ENCODE measurements around the gene VGLL2.

VGLL2 gene

DNA sequence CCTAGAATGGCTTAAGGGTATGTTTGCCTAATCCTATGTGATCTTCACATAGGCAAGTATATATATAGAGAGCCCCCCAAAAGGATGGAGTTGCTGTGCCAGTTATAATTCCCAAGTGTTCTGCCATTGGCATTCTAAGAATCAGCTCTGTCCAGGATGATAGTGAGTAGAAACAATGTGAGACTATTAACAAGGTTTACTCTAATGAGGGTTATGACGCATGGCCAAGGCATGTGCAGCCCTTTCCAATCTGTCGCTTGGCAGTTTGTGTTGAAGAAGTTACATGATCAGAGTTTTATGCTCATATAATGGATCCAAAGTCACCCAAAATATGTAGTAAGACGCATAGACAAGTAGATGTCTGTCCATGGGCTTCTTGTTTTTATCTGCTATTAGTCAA lies 33.6 kb downstream of the VGLL2 start:
- TF ChIP-seq, protein P1, sequence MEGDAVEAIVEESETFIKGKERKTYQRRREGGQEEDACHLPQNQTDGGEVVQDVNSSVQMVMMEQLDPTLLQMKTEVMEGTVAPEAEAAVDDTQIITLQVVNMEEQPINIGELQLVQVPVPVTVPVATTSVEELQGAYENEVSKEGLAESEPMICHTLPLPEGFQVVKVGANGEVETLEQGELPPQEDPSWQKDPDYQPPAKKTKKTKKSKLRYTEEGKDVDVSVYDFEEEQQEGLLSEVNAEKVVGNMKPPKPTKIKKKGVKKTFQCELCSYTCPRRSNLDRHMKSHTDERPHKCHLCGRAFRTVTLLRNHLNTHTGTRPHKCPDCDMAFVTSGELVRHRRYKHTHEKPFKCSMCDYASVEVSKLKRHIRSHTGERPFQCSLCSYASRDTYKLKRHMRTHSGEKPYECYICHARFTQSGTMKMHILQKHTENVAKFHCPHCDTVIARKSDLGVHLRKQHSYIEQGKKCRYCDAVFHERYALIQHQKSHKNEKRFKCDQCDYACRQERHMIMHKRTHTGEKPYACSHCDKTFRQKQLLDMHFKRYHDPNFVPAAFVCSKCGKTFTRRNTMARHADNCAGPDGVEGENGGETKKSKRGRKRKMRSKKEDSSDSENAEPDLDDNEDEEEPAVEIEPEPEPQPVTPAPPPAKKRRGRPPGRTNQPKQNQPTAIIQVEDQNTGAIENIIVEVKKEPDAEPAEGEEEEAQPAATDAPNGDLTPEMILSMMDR (IDR thresholded peaks at IDR 0.05; ENCODE audit: insufficient read depth, low read depth, low read length, missing control alignments): no peak
- H3K4me3 ChIP-seq (ENCODE audit: low read length): no peak overlapping the region
- DNase-seq (ENCODE audit: low read depth): no peak

DNA sequence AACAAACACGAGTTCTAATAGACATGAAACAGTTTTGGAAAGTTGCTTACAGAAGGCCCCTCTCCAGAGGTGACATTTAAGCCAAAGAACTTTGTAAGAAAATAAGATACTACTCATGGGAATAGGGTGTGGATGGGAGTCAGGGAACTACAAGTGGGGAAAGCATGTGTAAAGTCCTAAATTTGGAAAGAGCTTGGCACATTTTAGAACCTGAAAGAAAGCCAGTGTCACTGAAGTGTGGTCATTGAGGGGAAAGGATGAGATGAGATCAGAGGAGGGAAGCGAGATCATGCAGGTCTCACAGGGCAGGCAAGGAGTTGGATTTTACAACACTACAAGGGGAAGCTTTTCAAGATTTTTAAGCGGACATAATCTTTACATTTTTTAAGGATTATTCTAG lies 38.0 kb downstream of the VGLL2 start:
- TF ChIP-seq, protein P1 (IDR thresholded peaks at IDR 0.05; ENCODE audit: insufficient read depth, low read depth, low read length, missing control alignments): no peak
- H3K4me3 ChIP-seq (ENCODE audit: low read length): no peak overlapping the region
- DNase-seq (ENCODE audit: low read depth): no peak

DNA sequence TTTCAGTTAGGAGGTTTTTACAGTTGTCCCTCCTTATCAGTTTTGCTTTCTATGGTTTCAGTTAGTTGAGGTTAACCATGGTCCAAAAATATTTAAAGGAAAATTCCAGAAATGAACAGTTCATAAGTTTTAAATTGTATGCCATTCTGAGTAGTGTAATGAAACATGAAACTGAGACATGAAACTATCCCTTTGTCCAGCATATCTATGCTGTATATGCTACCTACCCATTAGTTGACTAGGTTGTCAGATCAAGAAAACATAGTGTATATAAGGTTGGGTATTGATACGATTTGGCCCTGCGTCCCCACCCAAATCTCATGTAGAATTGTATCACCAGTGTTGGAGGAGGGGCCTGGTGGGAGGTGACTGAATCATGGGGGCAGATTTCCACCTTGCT lies 39.1 kb downstream of the VGLL2 start:
- TF ChIP-seq, protein P1 (IDR thresholded peaks at IDR 0.05; ENCODE audit: insufficient read depth, low read depth, low read length, missing control alignments): no peak
- no peak overlapping the region for H3K4me3 ChIP-seq (ENCODE audit: low read length)
- DNase-seq (ENCODE audit: low read depth): no peak

DNA sequence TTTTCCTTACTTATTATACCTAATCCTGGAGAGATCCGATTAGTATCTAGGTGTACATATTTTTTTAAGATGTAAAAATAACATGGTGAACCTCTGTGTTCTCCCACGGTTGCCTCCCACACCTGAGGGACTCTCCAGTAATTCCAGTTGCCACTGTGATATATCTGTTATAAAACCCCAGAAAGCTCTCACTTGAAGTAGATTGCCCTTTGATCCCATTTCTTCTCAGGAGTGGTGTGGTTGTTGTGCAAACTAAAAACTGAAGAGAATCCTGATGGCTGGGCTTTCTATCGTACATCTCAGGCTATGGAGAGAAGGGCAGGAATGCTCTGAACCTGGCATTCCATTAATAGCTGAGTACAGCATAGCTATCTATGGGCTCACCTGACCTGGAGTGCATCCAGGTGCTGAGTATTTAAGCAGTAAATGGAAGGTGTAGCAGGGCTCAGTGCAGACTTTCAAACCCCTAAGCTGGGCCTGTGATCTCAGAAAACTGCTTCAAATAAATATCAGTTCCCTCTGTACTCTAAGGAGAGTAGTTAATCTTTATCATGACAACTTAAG lies 41.0 kb downstream of the VGLL2 start:
- TF ChIP-seq, protein P1 (IDR thresholded peaks at IDR 0.05; ENCODE audit: insufficient read depth, low read depth, low read length, missing control alignments): no peak
- no peak overlapping the region for H3K4me3 ChIP-seq (ENCODE audit: low read length)
- DNase-seq (ENCODE audit: low read depth): peak; percentile 24

DNA sequence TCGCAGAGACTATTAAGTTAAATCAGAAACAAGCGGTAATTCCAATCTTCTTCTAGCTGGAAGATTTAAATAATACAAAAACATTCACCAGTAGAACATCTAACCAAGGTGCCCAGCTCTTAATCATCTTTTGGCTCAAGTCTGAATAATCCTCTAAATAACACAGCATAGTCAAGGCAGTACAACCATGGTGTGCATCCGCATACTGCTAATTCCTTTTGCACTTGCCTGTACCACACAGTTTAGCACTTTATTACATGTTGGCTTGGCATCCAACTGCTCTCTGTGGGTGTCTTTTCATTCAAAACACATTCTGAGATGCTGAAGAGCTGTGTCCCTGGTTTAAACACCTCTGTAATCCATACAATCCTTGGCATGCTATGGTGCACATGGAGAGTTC lies 42.3 kb downstream of the VGLL2 start:
- no peak for DNase-seq (ENCODE audit: low read depth)
- TF ChIP-seq, protein P1 (IDR thresholded peaks at IDR 0.05; ENCODE audit: insufficient read depth, low read depth, low read length, missing control alignments): no peak
- H3K4me3 ChIP-seq (ENCODE audit: low read length): no peak overlapping the region

DNA sequence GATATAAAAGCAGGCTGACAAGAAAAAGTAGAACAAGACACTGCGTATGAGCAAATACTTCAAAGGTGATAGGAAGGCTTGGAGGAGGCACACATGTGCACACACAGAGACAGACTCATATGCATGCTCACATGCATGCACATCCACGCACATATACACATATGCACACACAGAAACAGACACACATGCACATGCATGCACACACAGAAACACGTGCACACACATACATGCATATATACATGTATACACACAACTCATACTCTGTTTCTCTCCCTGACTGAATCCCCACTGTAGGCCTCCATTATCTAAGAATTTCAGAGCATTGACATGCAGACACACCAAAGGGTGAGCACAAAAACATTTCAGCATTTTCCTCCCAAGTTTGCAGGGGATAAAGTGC lies 43.7 kb downstream of the VGLL2 start:
- TF ChIP-seq, protein P1 (IDR thresholded peaks at IDR 0.05; ENCODE audit: insufficient read depth, low read depth, low read length, missing control alignments): no peak
- no peak overlapping the region for H3K4me3 ChIP-seq (ENCODE audit: low read length)
- DNase-seq (ENCODE audit: low read depth): no peak

DNA sequence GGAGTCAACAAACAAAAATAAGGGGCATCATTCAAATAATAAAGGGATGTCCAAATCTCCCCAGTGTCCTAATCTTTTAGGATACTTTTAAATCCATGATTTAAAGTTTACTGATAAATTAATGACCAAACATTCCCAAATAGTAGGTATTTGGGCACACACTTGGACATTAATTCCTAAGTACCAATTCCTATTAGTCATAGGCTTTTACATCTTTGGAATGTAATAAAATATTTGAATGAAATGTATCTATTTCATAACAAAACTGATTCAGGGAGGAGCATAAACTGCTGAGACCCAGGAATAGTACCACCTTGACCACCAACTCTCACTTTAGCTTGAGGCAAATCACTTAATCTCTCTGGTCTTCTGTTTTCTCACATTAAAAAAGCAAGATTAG lies 44.3 kb downstream of the VGLL2 start:
- TF ChIP-seq, protein P1 (IDR thresholded peaks at IDR 0.05; ENCODE audit: insufficient read depth, low read depth, low read length, missing control alignments): no peak
- DNase-seq (ENCODE audit: low read depth): no peak
- H3K4me3 ChIP-seq (ENCODE audit: low read length): no peak overlapping the region

Measured in epithelial cell of esophagus (primary cell).